GM19468 (cell line): ENCODE results near the gene ATXN10.

Experiments used
- ATAC-seq: cut with Tn5 transposase; IDR thresholded peaks from one replicate; pipeline ENCODE4 v1.9.1; 2021; ENCODE audit warnings: mild to moderate bottlenecking, moderate library complexity, moderate number of reproducible peaks; ENCODE audit not compliant: unreplicated experiment; ENCODE audit errors: extremely low read depth

Gene ATXN10

GRCh38 chr22:45882881-45883810 is 211.5 kb downstream of the ATXN10 start:
- no peak for ATAC-seq

- ATAC-seq, result no peak
Observed at GRCh38 chr22:45883811-45884170, 212.2 kb downstream of the ATXN10 start.

GRCh38 chr22:45884201-45885062 is 212.8 kb downstream of the ATXN10 start:
- ATAC-seq, result no peak

GRCh38 chr22:45885171-45885840 is 213.7 kb downstream of the ATXN10 start:
- no peak for ATAC-seq

- ATAC-seq, result no peak
Observed at GRCh38 chr22:45885941-45886395, 214.3 kb downstream of the ATXN10 start.

GRCh38 chr22:45886540-45886939 is 214.9 kb downstream of the ATXN10 start:
- ATAC-seq, result no peak

GRCh38 chr22:45887202-45888131 is 215.8 kb downstream of the ATXN10 start:
- ATAC-seq, result no peak

- no peak for ATAC-seq
Observed at GRCh38 chr22:45888221-45889092, 216.8 kb downstream of the ATXN10 start.

- ATAC-seq, result no peak
Observed at GRCh38 chr22:45889093-45889538, 217.5 kb downstream of the ATXN10 start.

GRCh38 chr22:45889539-45890350 is 218.1 kb downstream of the ATXN10 start:
- ATAC-seq, result no peak

- no peak for ATAC-seq
Observed at GRCh38 chr22:45890351-45890635, 218.7 kb downstream of the ATXN10 start.

- no peak for ATAC-seq
Observed at GRCh38 chr22:45891021-45891421, 219.4 kb downstream of the ATXN10 start.

- no peak for ATAC-seq
Observed at GRCh38 chr22:45891471-45891995, 219.9 kb downstream of the ATXN10 start.

GRCh38 chr22:45891996-45892621 is 220.5 kb downstream of the ATXN10 start:
- no peak for ATAC-seq

GRCh38 chr22:45892681-45893461 is 221.2 kb downstream of the ATXN10 start:
- ATAC-seq, result no peak

GRCh38 chr22:45893516-45893915 is 221.9 kb downstream of the ATXN10 start:
- ATAC-seq, result no peak
